Fibroblast of lung (primary cell): ENCODE results near the gene FHL1.

Experiments
- EZH2 ChIP-seq: IDR thresholded peaks from 2 replicates; pipeline ENCODE4 v1.5.1; 2012; ENCODE audit warnings: low read length, control low read depth, mild to moderate bottlenecking; ENCODE audit errors: missing control alignments
- TF ChIP-seq, protein P1 (sequence below), 2 donors: IDR thresholded peaks in 1 of 2; conservative IDR thresholded peaks in 1 of 2; 1 replicate in 1 of 2; 2 replicates in 1 of 2; pipeline ENCODE4 v1.5.1; 2011 to 2012; ENCODE audit warnings: low read length in 2 of 2, control low read depth in 1 of 2, inconsistent platforms in 1 of 2, low read depth in 1 of 2, mild to moderate bottlenecking in 1 of 2

DNA sequence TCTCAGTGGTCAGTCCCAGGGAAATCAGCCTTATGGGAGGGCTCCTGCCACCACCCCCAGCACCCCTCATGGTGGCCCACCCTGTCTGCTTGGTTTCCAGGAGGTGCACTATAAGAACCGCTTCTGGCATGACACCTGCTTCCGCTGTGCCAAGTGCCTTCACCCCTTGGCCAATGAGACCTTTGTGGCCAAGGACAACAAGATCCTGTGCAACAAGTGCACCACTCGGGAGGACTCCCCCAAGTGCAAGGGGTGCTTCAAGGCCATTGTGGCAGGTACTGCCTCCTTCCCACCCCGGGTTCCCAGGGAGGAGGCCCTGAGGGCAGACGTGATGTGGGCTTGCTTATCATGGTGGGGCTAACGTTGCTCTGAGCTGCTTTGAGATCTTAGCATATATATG, 59.6 kb downstream of the FHL1 start:
- no peak for TF ChIP-seq EZH2
- TF ChIP-seq, protein P1, sequence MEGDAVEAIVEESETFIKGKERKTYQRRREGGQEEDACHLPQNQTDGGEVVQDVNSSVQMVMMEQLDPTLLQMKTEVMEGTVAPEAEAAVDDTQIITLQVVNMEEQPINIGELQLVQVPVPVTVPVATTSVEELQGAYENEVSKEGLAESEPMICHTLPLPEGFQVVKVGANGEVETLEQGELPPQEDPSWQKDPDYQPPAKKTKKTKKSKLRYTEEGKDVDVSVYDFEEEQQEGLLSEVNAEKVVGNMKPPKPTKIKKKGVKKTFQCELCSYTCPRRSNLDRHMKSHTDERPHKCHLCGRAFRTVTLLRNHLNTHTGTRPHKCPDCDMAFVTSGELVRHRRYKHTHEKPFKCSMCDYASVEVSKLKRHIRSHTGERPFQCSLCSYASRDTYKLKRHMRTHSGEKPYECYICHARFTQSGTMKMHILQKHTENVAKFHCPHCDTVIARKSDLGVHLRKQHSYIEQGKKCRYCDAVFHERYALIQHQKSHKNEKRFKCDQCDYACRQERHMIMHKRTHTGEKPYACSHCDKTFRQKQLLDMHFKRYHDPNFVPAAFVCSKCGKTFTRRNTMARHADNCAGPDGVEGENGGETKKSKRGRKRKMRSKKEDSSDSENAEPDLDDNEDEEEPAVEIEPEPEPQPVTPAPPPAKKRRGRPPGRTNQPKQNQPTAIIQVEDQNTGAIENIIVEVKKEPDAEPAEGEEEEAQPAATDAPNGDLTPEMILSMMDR (conservative IDR thresholded peaks at IDR 0.05 in 1 of 2, IDR thresholded peaks at IDR 0.05 in 1 of 2; ENCODE audit: low read depth in 1 of 2, low read length in 2 of 2), result no peak
